ENCODE data around the gene ARHGEF28.

ARHGEF28 gene

DNA sequence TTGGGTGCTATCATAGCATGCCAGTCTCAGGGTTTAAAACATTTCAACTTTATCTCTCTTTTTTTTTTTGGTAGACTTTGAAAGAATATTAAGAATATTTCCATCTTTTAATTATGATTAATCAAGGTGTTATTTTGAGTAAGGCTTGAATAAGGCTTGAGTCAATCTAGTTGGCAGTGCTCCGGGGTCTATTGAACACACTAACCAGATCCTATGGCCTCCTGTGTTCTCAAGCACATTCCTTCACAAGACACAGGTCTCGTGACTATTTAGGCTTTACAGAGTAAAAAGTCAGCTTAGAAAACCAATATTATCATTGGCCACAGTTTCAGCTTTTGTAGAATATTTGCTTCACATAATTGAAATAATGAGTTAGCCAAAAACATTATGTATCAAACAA, 151.2 kb downstream of the ARHGEF28 start:
- no peak for DNase-seq (ENCODE audit: low spot score)

DNA sequence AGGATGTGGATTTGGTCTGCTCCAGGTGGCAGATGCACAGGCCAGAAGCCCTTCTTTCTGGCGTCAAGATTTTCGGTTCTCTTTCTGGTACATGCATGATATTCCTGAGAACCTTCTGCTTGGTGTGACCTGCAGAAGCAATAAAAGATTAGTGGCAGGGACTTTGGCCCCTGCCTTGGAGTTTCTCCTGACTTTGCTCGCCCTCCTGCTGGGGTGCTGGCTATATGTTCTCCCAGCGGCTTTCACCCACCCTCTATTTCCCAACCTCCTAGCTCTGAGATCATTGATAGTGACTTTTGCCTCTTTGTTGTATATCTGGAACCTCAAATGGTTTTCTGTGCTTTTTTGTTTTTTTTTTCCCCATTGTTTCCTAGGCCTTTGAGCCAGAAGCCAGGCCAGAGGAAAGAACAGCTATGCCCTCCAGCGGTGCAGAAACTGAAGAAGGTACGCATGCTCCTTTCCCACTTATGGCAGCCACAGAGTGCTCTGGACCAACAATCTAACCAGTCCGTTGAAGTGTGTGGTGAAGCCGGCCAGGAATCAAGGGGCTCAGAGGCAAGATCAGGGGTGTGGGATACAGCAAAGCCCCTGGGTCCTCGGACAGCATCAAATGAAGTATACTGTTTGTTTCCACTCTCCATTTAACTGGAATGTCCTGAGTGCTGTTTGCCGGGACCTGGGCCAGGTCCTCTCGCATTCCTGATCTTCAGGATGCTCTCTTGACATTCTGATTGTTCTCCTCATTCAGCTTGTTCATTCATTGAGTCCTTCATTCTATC, 154.5 kb downstream of the ARHGEF28 start:
- DNase-seq (ENCODE audit: low spot score): no peak

DNA sequence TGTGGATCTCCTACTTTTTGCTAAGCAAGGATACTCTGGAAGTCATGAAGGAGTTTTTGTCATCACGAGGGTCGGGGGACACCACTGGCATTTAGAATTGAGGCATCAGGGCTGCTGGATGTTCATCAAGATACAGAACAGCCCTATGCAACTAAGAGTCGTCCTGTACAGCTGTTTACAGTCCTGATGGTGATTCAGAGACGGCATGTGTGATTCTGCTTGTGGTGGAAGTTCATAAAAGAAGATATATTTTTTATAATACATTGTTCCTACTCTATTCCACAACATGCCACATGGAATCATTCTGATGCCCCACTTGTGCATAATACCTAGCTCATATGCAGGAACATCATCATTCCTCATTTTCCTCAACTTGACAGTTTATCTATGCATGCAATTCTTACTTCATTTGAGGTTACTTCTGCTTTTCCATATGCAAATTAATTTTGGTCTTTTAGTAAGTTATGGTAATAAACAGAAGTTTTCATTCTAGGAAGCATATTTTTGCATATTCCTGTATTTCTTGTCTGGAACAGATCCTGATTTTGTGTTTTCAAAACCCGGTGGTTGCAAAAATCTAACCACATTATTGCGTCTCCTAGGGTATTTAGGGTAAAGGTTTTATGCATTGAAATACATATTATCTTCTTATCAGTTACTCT, 155.2 kb downstream of the ARHGEF28 start:
- DNase-seq (ENCODE audit: low spot score): no peak

DNA sequence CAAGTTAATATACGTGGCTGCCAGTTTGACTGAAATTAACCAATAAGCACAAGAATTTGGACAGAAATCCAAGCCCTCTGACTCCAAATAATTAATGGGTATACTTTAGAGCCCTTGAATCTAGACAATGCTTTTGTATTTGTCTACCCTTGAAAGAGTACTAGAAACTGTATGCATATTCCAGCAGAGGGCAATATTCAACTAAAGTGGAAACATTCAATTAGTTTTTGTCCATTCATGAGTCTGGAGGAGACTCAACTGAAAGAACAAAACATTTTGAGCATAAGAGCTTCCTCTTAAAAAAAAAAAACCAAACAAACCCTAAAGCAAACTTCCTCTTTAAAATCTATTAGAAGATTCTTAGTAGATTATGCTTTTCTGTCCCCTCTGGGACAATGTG, 157.8 kb downstream of the ARHGEF28 start:
- DNase-seq (ENCODE audit: low spot score): no peak

DNA sequence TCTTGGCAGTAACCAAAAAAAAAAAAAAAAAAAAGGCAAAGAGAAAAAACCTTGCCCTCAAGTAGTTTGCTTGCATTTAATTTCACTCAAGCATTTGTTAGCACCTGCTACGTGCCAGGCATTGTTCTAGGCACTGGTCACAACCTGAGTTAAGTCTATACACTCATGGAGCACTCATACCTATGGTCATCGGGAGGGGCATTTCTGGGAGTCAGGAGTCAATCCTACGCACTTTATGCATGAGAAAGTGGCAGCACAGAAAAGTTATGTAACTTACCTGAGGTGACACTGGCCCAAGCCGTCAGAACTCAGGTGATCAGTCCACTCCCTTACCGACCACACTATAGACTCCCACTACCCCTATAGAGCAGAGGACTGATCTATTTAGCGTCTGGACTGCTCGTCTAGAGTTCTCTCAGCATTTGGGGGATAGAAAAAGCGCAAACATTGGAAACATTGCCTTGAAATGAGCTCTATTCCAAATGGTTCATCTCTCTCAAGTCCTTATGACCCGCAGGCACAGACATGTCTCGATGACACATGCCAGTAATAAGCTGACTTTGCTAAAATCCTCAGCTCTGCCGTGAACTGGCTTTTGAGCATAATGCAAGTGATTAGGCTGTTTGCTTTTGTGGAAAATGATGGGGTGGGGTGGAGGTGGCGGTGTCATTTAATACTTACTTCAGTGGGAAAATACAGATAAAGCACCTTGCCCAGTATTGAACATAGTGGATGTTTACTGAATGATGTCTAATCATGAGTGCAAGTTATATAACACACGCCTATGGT, 160.2 kb downstream of the ARHGEF28 start:
- DNase-seq (ENCODE audit: low spot score): no peak

DNA sequence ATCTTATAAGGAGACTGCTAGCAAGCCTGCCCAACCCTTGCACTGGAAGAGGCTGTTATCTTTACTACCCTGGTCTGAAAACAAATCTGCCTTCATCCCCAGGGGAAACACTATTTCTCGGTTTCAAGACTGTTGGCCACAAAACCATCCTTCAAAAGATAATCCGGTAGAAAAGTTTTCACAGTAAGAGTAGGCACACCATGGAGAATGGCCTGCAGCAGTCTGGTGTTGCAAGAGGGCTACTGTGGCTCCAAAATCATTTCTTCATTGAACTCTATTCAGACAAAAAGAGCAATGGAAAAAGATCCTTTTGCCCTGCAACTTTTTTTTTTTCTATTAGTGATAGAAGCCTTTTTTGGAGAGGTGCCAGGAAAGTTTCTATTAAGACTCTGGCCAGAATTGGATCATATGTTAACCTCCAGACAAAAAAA, 163.9 kb downstream of the ARHGEF28 start:
- DNase-seq (ENCODE audit: low spot score): no peak

DNA sequence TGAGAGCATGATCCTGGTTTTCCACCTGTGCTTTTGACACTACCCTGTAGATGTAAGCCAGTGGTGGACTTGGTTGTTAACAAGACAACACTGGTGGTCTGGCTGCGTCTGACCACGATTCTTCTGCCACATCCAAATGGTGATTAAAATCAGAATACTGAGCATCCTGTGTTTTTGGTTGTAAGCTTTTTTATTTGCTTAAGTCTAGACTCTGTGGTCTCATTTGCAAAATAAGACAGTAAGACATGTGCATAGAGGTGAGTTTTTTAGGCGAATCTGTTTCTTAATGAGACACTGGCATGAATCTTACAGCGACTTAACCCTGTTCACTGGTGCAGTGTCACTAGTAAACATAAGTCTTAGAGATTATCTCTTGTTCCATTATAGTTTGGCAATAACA, 165.4 kb downstream of the ARHGEF28 start:
- DNase-seq (ENCODE audit: low spot score): no peak

DNA sequence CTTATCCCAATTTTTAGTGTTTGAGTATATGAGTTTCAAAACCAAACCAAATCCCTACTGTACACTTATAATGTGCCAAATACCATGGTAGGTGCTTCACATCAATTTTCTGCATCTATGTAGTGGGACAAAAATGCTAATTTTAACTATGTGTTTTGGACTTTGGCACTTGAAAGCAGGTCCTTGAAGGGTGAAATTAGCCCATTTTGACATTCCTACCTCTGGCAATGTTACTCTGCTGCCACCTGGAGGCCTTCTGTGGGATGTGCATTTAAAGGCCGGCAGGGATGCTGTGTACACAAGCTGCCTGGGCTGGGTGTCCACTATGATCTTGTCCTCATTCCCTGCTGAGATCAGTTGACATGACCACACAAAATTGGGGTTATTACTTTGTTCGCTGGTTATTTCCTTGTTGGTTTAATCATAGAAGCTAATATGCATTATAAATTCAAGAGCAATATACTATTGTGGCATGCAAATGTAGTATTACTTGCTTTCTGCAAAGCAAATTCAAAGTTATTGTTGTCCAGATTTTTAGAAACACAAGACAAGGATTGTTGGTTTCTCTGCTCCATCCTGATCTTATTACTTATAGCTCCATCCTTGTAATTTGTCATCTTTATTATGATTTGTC, 166.8 kb downstream of the ARHGEF28 start:
- DNase-seq (ENCODE audit: low spot score): peak; percentile 41

DNA sequence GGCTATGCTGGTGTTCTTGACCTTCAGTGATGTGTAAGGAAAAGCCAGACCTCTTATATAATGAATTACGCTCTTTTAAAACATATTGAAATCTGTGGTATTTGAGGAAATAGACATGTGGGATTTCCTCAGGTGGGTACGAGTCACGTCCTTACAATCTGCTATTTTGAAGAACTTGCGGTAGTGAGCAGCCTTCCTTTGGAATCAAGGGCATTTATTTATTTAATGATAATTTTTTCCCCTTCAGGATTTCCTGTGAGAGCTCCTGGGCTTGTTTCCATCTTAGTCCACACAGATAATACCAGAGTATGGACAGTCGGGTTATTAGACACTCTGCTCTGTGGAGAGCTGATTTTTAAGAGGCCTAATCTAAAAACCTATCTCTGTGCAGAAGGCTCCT, 167.9 kb downstream of the ARHGEF28 start:
- DNase-seq (ENCODE audit: low spot score): no peak

DNA sequence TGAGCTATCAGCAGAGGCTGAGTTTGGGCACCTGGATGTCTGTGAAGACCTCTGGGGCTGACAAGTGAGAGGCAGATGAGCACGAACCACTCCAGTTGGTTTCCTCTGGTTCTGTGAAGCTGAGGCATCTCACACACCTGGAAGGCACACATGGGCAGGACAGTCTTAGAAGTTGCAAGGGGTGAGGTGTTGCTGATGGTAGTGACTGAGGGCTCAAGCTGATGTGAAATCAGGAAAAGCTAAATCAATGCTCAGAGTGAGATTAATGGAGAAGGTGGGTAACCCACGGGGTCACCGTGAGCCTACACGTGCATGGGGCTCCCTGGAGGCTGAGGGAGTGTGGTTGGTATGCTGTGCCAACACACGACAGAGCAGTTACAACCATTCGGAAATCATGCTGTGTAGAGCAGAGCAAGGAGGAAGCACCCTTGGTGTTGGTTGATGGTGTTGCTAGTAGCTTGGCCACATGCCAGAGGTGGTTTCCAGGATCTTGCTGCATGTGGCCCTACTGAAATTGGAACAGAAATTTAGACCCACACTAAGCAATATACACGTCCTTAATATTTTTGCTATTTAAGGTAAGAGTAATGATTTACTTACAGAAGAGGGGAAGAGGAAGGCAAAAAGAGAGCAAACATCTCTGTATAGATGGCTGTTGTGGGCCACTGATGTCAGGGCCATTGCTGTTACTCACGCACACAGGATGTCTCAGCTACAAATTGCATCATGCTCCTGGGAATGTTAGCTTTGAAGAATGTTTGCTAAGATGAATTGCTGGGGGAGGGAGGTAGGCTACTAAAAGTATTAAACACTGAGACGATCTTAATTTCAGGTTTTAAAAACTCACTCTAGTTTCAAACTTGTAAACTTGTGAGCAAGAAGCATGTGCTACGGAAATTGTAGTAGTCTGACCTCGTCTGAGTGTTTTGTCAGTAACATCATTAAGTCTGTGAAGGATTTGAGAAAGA, 170.5 kb downstream of the ARHGEF28 start:
- peak; percentile 4 for DNase-seq (ENCODE audit: low spot score)

DNA sequence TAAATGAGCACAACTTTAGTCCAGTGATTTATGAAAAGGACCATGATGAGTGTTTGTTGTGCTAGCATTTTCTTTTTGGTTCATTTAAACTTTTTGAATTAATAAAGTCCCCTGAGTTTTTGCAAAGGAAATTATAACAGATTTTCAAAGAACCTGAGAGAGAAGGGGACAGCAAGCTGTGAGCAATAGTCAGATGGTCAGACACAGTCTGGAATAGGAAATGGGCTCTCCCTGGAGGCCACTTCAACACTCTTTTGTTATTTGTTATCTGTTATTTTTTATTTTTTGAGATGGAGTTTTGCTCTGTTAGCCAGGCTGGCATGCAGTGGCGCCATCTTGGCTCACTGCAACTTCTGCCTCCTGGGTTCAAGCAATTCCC, 171.1 kb downstream of the ARHGEF28 start:
- no peak for DNase-seq (ENCODE audit: low spot score)

DNA sequence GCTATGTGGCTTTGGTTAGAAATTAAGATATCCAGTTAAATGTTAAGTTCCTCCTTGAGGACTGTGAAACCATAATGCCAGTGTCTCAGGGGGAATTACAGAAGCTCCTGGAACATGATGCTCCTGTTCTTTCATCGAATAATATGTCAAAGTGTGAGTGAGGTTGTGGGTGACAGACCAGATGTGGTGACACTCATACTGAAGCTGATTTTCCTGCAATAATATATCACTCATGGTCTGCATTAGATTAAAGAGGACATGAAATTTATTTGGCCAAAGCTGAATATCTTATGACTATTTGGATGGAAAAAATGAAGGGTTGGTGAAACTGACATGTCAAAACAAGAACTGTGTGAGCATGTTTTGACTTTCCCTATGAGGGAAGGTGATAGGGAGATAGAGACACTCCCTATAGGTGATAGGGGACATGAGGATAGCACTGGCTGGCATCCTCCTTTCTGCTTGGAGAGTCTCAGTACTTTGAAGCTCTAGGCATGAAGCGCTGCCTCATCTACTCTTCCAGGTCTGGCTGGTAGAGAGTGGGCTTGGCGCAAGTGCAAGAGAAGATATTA, 173.5 kb downstream of the ARHGEF28 start:
- DNase-seq (ENCODE audit: low spot score): no peak

DNA sequence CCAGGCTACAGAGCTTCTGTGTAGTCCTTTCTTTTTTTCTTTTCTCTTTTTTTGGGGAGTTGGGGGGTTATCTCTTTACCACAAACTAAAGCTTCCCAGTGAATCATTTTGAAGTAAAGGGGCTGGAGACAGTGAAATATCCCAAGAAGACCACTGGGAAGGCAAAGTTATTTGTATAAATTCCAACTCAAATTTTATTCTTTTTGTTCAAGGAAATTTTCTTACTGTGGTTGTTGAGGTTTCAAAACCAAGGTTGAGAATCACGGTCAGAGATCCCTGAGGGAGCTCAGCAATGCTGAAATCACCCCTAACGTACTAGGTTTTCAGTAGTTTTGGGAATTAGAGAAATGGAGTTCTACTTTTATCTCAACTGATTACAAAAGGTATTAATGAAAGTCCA, 175.7 kb downstream of the ARHGEF28 start:
- no peak for DNase-seq (ENCODE audit: low spot score)

DNA sequence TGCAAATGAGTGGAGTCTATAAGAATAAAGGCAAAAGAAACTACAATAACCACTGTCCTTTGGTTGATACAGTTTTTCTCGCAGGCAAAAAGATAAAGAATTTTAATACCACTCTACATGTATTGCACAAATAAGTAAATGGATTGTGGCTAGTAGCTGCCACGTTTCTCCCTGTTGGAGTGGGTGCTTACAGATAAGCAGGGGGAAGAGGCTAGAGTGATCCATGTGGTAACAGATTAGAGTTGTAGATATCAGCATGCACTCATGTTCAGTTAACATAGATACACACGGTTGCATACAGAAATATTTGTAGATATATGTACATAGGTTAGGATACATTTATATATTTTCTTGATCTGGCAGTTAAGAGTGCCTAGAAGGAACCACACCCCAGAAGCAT, 179.5 kb downstream of the ARHGEF28 start:
- DNase-seq (ENCODE audit: low spot score): no peak

DNA sequence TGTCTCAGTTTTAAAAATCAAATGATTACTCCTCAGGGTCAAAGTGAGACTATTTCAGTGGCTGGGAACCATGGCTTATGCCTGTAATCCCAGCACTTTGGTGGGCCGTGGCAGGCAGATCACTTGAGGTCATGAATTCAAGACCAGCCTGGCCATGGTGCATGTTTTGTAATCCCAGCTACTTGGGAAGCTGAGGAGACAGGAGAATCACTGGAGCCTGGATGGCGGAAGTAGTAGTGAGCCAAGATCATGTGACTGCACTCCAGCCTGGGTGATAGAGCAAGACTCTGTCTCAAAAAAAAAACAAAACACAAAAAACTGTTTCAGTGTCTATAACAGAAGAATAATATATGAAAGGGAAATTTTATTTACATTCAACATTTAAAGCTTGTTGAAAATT, 182.9 kb downstream of the ARHGEF28 start:
- no peak for DNase-seq (ENCODE audit: low spot score)

DNA sequence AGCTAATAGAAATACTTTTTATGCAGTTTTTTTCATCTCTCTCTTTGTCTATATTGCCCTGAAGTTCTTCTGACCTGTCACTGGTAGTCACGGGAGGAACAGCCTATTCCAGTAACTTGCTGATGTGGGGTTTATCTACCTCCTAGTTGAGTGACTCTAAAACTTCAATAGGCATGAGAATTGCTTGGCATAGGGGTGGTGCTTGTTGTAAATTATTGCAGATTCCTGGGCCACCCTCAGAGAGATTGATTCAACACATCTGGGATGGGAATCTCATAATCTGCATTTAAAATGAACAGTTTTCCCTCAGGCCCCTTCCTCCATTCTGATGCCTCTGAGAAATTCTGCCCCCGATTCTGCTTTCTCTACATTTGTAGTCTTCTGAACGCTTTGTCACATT, 184.4 kb downstream of the ARHGEF28 start:
- DNase-seq (ENCODE audit: low spot score): no peak

DNA sequence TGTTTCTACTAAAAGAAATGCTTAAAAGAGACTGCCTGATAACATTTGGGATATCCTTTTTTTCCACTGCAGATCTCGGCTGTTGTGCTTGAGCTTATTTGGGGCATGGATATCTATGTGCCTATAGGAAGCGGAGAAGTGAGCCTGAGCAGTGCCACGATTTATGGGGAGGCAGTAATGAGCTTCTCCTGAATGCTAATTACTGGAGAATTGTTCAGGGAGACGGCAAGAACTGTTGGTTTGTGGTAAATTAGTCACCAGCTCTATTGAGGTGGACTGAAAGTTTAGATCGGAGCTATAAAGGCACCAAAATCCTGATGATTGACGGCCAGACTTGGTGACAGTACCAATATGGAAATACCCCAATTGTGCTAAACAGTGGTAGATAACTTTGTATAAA, 186.5 kb downstream of the ARHGEF28 start:
- no peak for DNase-seq (ENCODE audit: low spot score)

DNA sequence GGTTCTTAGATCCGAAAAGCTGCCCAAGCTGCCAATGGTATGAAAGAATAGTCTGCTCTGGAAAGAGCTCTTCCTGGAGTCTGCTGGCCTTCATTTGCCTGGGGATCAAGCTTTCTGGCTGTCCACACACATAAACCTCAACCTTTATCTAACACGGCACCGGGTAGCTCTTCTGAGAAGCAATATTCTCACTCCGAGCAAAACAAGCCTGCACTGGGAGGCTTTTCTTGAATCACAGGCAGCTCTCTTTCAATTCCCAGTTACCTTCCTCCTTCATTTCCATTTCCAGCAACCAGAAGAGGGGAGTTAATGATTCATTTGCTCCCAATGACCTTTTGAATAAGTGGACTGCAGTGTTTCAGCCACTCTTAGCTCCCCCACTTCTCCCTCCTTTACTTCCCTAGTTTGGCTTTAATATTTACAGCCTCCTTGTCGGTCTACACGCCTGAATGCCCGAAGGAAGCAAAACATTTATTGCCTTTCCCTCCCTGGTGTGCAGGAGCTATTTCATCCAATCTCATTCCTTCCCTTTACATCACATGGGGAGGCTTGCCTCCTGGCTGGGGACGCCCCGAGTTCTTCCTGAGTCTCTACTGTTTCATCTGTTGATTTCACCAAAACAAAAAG, 187.1 kb downstream of the ARHGEF28 start:
- DNase-seq (ENCODE audit: low spot score): no peak

DNA sequence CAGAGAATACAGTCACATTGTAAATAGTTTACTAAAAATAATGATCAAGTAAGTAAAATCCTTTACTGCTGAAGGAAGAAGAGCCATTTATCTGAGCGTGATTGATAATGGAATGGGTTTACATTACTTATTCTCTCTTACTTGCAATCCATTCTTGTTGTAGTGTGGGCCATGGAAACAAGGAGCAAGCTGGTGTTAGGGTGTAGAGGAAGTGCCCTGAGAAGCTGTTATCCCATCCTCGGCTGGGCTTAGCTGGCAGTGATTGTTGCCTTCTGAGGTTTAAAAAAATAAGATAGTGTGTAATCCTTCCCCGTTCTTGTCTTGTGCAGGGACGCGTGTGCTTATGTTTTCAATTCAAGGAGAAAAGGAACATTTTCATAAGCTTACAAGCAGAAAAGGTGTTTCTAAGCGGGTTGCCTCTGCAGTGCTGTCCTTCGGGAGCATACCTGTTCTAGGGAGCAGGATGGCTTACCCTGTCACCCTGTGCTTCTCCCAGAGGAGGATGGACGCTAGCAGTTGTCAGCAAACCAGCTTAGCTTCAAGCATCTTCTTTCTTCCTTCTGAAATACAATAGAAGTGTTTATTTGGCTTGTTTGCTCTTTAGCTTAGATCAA, 188.3 kb downstream of the ARHGEF28 start:
- DNase-seq (ENCODE audit: low spot score): no peak

DNA sequence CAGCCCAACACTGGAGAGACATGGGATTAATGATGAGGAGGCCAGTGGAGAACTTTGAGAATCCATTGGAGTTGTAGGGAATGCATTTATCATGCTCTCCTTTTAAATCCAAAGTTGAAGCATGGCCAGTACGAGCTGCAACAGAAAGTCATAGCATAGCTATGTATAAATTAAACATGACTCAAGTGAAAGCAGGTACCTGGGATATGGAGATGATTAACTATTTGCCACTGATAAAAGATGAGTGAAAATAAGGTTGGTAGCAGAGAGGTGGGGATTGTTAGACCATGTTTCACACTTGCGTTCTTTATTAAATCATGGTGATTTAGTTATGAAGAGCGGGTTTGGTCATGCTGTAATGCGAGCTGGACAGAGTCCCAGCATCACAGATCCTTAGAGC, 189.6 kb downstream of the ARHGEF28 start:
- no peak for DNase-seq (ENCODE audit: low spot score)
